IMR-90 (cell line): ENCODE measurements around the gene VIPR1. TPM values are rescaled to one million over a fixed set of nuclear protein-coding genes. Genes with fewer than 3 reads are reported as not detected.

Experiments
- ATAC-seq: fragments of 200-7000 bp; cut with Tn5 transposase; 2 replicates; pipeline ENCODE4 v1.9.1; 2020; ENCODE audit warnings: low read depth, mild to moderate bottlenecking, moderate library complexity
- BruUV-seq: library from RNA; stranded (reverse); fragments of 400-500 nt; replicated peaks from 2 replicates; lab custom pipeline; 2021; lab: Mats Ljungman, UMichigan
- CTCF ChIA-PET: fragments of 300-600 bp; formaldehyde crosslinking; extraction: SDS; loops from one replicate; lab custom pipeline; 2021; ENCODE audit warnings: antibody characterized with exemption; lab: Yijun Ruan, JAX
- POLR2A ChIA-PET: fragments of 300-600 bp; sonication (Branson Sonifier 250); formaldehyde crosslinking; loops from one replicate; lab custom pipeline; 2022; ENCODE audit warnings: antibody characterized with exemption; ENCODE audit not compliant: unreplicated experiment; lab: Charles Lee
- DNase-seq: peaks from one replicate; pipeline ENCODE4 v3.0.0; 2013
- H2AFZ ChIP-seq: replicated peaks from 2 replicates; pipeline ENCODE3; 2013; ENCODE audit warnings: low read length, mild to moderate bottlenecking; ENCODE audit not compliant: poor library complexity
- H2AK5ac ChIP-seq: 2 replicates; pipeline ENCODE4 v1.6.1; 2013; ENCODE audit warnings: low read depth, low read length, inconsistent platforms
- H2AK9ac ChIP-seq: replicated peaks from 2 replicates; pipeline ENCODE3; 2013; ENCODE audit warnings: mild to moderate bottlenecking, low read depth, low read length, moderate library complexity; ENCODE audit not compliant: poor library complexity
- H2BK120ac ChIP-seq: 2 replicates; pipeline ENCODE4 v1.6.1; 2013; ENCODE audit warnings: low read depth, low read length, inconsistent platforms
- H2BK15ac ChIP-seq: 3 replicates; pipeline ENCODE4 v1.6.1; 2013; ENCODE audit warnings: low read depth, low read length, inconsistent platforms
- H2BK20ac ChIP-seq: 2 replicates; pipeline ENCODE4 v1.6.1; 2013; ENCODE audit warnings: low read depth, mild to moderate bottlenecking, inconsistent platforms, low read length, moderate library complexity
- H2BK5ac ChIP-seq: 2 replicates; pipeline ENCODE4 v1.6.1; 2013; ENCODE audit warnings: mild to moderate bottlenecking, low read depth, low read length, inconsistent platforms; ENCODE audit not compliant: poor library complexity, severe bottlenecking
- H3K14ac ChIP-seq: replicated peaks from 2 replicates; pipeline ENCODE4 v1.6.1; 2013; ENCODE audit warnings: low read depth, low read length, inconsistent platforms
- H3K18ac ChIP-seq: 2 replicates; pipeline ENCODE4 v1.6.1; 2013; ENCODE audit warnings: low read depth, low read length, control low read depth
- H3K23ac ChIP-seq: 2 replicates; pipeline ENCODE4 v1.6.1; 2013; ENCODE audit warnings: low read depth, low read length, inconsistent platforms
- H3K27ac ChIP-seq: 2 replicates; pipeline ENCODE4 v1.5.1; 2013; ENCODE audit warnings: mild to moderate bottlenecking, control low read depth, low read length; ENCODE audit not compliant: insufficient read depth
- H3K27me3 ChIP-seq: 2 replicates; pipeline ENCODE4 v1.6.1; 2013; ENCODE audit warnings: low read length; ENCODE audit not compliant: control insufficient read depth, insufficient read depth
- H3K36me3 ChIP-seq: 2 replicates; pipeline ENCODE4 v1.6.1; 2013; ENCODE audit warnings: low read length, mixed read lengths; ENCODE audit not compliant: control insufficient read depth, insufficient read depth
- H3K4ac ChIP-seq: 2 replicates; pipeline ENCODE4 v1.6.1; 2013; ENCODE audit warnings: low read depth, low read length, inconsistent platforms
- H3K4me1 ChIP-seq: 2 replicates; pipeline ENCODE4 v1.6.1; 2013; ENCODE audit warnings: low read length, mixed read lengths; ENCODE audit not compliant: control insufficient read depth, insufficient read depth
- H3K4me2 ChIP-seq: 2 replicates; pipeline ENCODE4 v1.6.1; 2013; ENCODE audit warnings: low read depth, mild to moderate bottlenecking, control low read depth, low read length, moderate library complexity
- H3K4me3 ChIP-seq: 2 replicates; pipeline ENCODE4 v1.5.1; 2013; ENCODE audit warnings: low read depth, mild to moderate bottlenecking, control low read depth, low read length, moderate library complexity; ENCODE audit not compliant: insufficient read depth
- H3K56ac ChIP-seq: 2 replicates; pipeline ENCODE4 v1.6.1; 2013; ENCODE audit warnings: low read length, inconsistent platforms; ENCODE audit not compliant: insufficient read depth; ENCODE audit errors: extremely low read depth
- H3K79me1 ChIP-seq, 2 experiments: 2 replicates each; pipeline ENCODE4 v1.6.1; 2013; ENCODE audit warnings: low read length in 2 of 2, inconsistent platforms in 1 of 2, low read depth in 1 of 2
- H3K9ac ChIP-seq: 2 replicates; pipeline ENCODE4 v1.6.1; 2013; ENCODE audit warnings: low read depth, low read length, control low read depth
- H3K9me1 ChIP-seq: 2 replicates; pipeline ENCODE4 v1.6.1; 2013; ENCODE audit warnings: low read length, inconsistent platforms; ENCODE audit not compliant: insufficient read depth
- H3K9me3 ChIP-seq: 2 replicates; pipeline ENCODE4 v1.6.1; 2013; ENCODE audit warnings: low read length; ENCODE audit not compliant: control insufficient read depth, insufficient read depth
- H4K20me1 ChIP-seq: 2 replicates; pipeline ENCODE4 v1.6.1; 2013; ENCODE audit warnings: low read length, inconsistent platforms; ENCODE audit not compliant: insufficient read depth
- H4K5ac ChIP-seq: 2 replicates; pipeline ENCODE4 v1.6.1; 2013; ENCODE audit warnings: mild to moderate bottlenecking, low read depth, low read length, control low read depth
- H4K8ac ChIP-seq, 2 experiments: 2 replicates each; pipeline ENCODE4 v1.6.1; 2013; ENCODE audit warnings: low read depth in 2 of 2, low read length in 2 of 2, control low read depth in 1 of 2, inconsistent platforms in 1 of 2
- H4K91ac ChIP-seq: 2 replicates; pipeline ENCODE4 v1.6.1; 2013; ENCODE audit warnings: low read depth, low read length, inconsistent platforms; ENCODE audit not compliant: insufficient read depth
- BHLHE40 ChIP-seq: fragments of 150-350 bp; IDR thresholded peaks from 2 replicates; pipeline ENCODE4 v1.6.1; 2016; ENCODE audit warnings: mild to moderate bottlenecking, low read depth, low read length
- ELK1 ChIP-seq: fragments of 150-350 bp; IDR thresholded peaks from 2 replicates; pipeline ENCODE4 v1.6.1; 2016; ENCODE audit warnings: low read depth, mild to moderate bottlenecking, low read length, moderate library complexity, borderline replicate concordance
- MAFK ChIP-seq: IDR thresholded peaks from 2 replicates; pipeline ENCODE4 v1.6.1; 2012; ENCODE audit warnings: low read depth, low read length, improper control_type of control experiment
- MAZ ChIP-seq: IDR thresholded peaks from 2 replicates; pipeline ENCODE4 v1.6.1; 2012; ENCODE audit warnings: low read depth, mild to moderate bottlenecking, low read length, improper control_type of control experiment, moderate library complexity, borderline replicate concordance
- MXI1 ChIP-seq: IDR thresholded peaks from 2 replicates; pipeline ENCODE4 v1.6.1; 2012; ENCODE audit warnings: low read depth, mild to moderate bottlenecking, low read length, moderate library complexity, borderline replicate concordance
- POLR2A ChIP-seq: IDR thresholded peaks from 2 replicates; pipeline ENCODE4 v1.6.1; 2012; ENCODE audit warnings: mild to moderate bottlenecking, low read depth, low read length
- RCOR1 ChIP-seq: IDR thresholded peaks from 2 replicates; pipeline ENCODE4 v1.6.1; 2012; ENCODE audit warnings: mild to moderate bottlenecking, low read length, improper control_type of control experiment; ENCODE audit not compliant: insufficient replicate concordance
- SMC3 ChIP-seq: fragments of 150-350 bp; IDR thresholded peaks from 2 replicates; pipeline ENCODE4 v1.6.1; 2016; ENCODE audit warnings: low read depth, mild to moderate bottlenecking, antibody characterized with exemption, low read length, moderate library complexity
- USF2 ChIP-seq: fragments of 150-350 bp; IDR thresholded peaks from 2 replicates; pipeline ENCODE4 v1.6.1; 2017; ENCODE audit warnings: mild to moderate bottlenecking, antibody characterized with exemption, low read length, low read depth
- WGBS, 2 experiments: methylation state at CpG; one replicate each; pipeline versions ENCODE4 v1.1.5 to v1.1.7; 2013; ENCODE audit warnings: missing lambda C conversion rate in 2 of 2; ENCODE audit not compliant: insufficient read length in 1 of 2; ENCODE audit errors: extremely low coverage in 2 of 2; 5-methylcytosine and 5-hydroxymethylcytosine counted together
- dilution Hi-C: fragments of 300-500 bp; cut with HindIII; formaldehyde crosslinking; loops from one replicate; pipeline ENCODE4 v1.14.3; 2018; ENCODE audit warnings: low sequenced_read_pairs; ENCODE audit not compliant: unreplicated experiment
- in situ Hi-C: fragments of 300-500 bp; cut with MboI; formaldehyde crosslinking; loops from 3 replicates; pipeline ENCODE4 v1.14.3; 2019; ENCODE audit warnings: low sequenced_read_pairs, inconsistent platforms, mixed read lengths
- intact Hi-C: fragments of 100-400 bp; cut with micrococcal nuclease; formaldehyde crosslinking; loops from 2 replicates; pipeline ENCODE4 v1.10.0; 2022
- polyA plus RNA-seq, 3 experiments: library from polyadenylated mRNA; depleted of rRNA; stranded (reverse); fragments of >200 nt; gene quantifications; 2 replicates each; pipeline ENCODE4 v1.2.3, GENCODE V29; 2012; ENCODE audit warnings: low replicate concordance in 1 of 3
- total RNA-seq: library from RNA; depleted of rRNA; stranded (reverse); fragments of >200 nt; gene quantifications from 2 replicates; pipeline ENCODE4 v1.2.3, GENCODE V29; 2012

Gene VIPR1
- total and polyA plus RNA-seq, 2 of the 4 experiments (the other 2 are of a cell fraction), result not detected

DNA sequence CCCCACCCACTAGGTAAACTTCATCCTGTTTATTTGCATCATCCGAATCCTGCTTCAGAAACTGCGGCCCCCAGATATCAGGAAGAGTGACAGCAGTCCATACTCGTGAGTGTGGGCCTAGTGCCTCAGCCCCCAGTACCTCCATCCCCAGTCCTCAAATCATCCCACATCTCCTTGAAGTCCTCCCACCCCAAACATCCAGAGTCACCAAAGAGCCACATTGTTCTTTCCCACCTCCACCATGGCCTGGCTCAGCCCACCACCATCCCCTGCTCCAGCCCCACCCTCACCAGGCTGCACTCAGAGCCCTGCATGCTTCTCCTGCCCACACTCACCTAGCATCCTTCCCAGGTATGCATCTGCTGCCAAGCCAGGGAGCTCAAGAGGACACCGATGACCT is 29.8 kb downstream of the VIPR1 start:
- DNase-seq (no peak), ATAC-seq (no peak)
- no peak overlapping the region for H2BK120ac ChIP-seq
- no peak overlapping the region for H3K4ac ChIP-seq
- no peaks in the 10 kb centered on the region for H4K20me1 ChIP-seq
- no peak overlapping the region for H4K8ac ChIP-seq
- H3K27me3 ChIP-seq, result peaks cover 19% of the 10 kb centered on the region
- H3K36me3 ChIP-seq, result no peaks in the 10 kb centered on the region
- H3K18ac ChIP-seq, result no peak overlapping the region
- in situ Hi-C loops, result loop anchor here (10.0 kb wide), 1 partner anchor 277 kb away; no protein-coding TSS in a partner anchor
- H3K23ac ChIP-seq, result no peak overlapping the region
- H2BK5ac ChIP-seq, result no peak overlapping the region
- no peaks in the 10 kb centered on the region for H3K79me1 ChIP-seq
- no peak overlapping the region for H3K9ac ChIP-seq
- no peak overlapping the region for H3K4me3 ChIP-seq
- no peak overlapping the region for H4K5ac ChIP-seq
- dilution Hi-C loops, result no loop called here
- no peak overlapping the region for H3K27ac ChIP-seq
- no peak for TF ChIP-seq BHLHE40
- no peak for TF ChIP-seq SMC3
- no peak for TF ChIP-seq RCOR1
- TF ChIP-seq MAFK, result no peak
- no peak for TF ChIP-seq USF2
- no peak for TF ChIP-seq MXI1
- no peak for TF ChIP-seq ELK1
- no peak for TF ChIP-seq POLR2A
- no peak for TF ChIP-seq MAZ
- no peak overlapping the region for H3K14ac ChIP-seq
- H2AFZ ChIP-seq, result no peak overlapping the region
- no TSS peak for BruUV-seq
- no peak overlapping the region for H3K4me2 ChIP-seq
- no peak overlapping the region for H4K91ac ChIP-seq
- no peak overlapping the region for H3K56ac ChIP-seq
- H3K9me3 ChIP-seq, result no peaks in the 10 kb centered on the region
- H2BK15ac ChIP-seq, result no peak overlapping the region
- POLR2A ChIA-PET, result no interaction called here
- WGBS, 2 experiments, result 0% methylated on average over 1 of the region's 4 CpGs; no CpG with 5 or more reads in 1 of the 2 experiments
- H2AK9ac ChIP-seq, result no peak overlapping the region
- H2BK20ac ChIP-seq, result no peak overlapping the region
- CTCF ChIA-PET, result no interaction called here
- intact Hi-C loops, result no loop called here
- H3K4me1 ChIP-seq, result no peaks in the 10 kb centered on the region
- H2AK5ac ChIP-seq, result no peak overlapping the region
- no peaks in the 10 kb centered on the region for H3K9me1 ChIP-seq
